Measurements from ENCODE around the gene RAB37. TPM values are rescaled to one million over a fixed set of nuclear protein-coding genes. Genes with fewer than 3 reads are reported as not detected.

RAB37 gene
- polyA plus RNA-seq, 1 experiment = 0.21 TPM

- ChIA-PET POLR2A (no interaction called here), CTCF (interaction anchor here (1.6 to 2.9 kb wide), 4 partner anchors 12 to 106 kb away, joined by 7 to 12 read pairs (median 8); no protein-coding TSS in a partner anchor)
- Histone ChIP-seq H3K9me3 (ENCODE audit: control insufficient read depth, insufficient read depth, low read length) (no peaks in the 10 kb centered on the region; the same call in 1 of the 2 replicates), H3K27ac (ENCODE audit: low read depth, low read length) (no peak overlapping the region), H3K27me3 (ENCODE audit: control insufficient read depth, insufficient read depth, low read length) (no peaks in the 10 kb centered on the region), H3K4me3 (ENCODE audit: low read depth, low read length) (no peak overlapping the region)
- no peak for DNase-seq (ENCODE audit: low read depth, low spot score)
- no peak for TF ChIP-seq CTCF (IDR thresholded peaks at IDR 0.05; ENCODE audit: low read depth, low read length)
These were observed 22.3 kb downstream of the RAB37 start for GRCh38 chr17:74759243-74759801.

- H3K27ac ChIP-seq (ENCODE audit: low read depth, low read length) = no peak overlapping the region
- no peaks in the 10 kb centered on the region for H3K27me3 ChIP-seq (ENCODE audit: control insufficient read depth, insufficient read depth, low read length)
- H3K9me3 ChIP-seq (ENCODE audit: control insufficient read depth, insufficient read depth, low read length) = no peaks in the 10 kb centered on the region; the same call in 1 of the 2 replicates
- POLR2A ChIA-PET = no interaction called here
- CTCF ChIA-PET = interaction anchor here (1.1 to 2.9 kb wide), 6 partner anchors 10 to 105 kb away, joined by 3 to 12 read pairs (median 8); no protein-coding TSS in a partner anchor
- no peak overlapping the region for H3K4me3 ChIP-seq (ENCODE audit: low read depth, low read length)
- DNase-seq (ENCODE audit: low read depth, low spot score) = no peak
- TF ChIP-seq CTCF (IDR thresholded peaks at IDR 0.05; ENCODE audit: low read depth, low read length) = no peak
These were observed 22.9 kb downstream of the RAB37 start for GRCh38 chr17:74759941-74760340.

- CTCF ChIA-PET = interaction anchor here (1.1 to 2.9 kb wide), 6 partner anchors 10 to 105 kb away, joined by 3 to 12 read pairs (median 8); no protein-coding TSS in a partner anchor
- Histone ChIP-seq H3K4me3 (ENCODE audit: low read depth, low read length) (no peak overlapping the region), H3K27ac (ENCODE audit: low read depth, low read length) (no peak overlapping the region), H3K27me3 (ENCODE audit: control insufficient read depth, insufficient read depth, low read length) (no peaks in the 10 kb centered on the region), H3K9me3 (ENCODE audit: control insufficient read depth, insufficient read depth, low read length) (no peaks in the 10 kb centered on the region; the same call in 1 of the 2 replicates)
- no peak for DNase-seq (ENCODE audit: low read depth, low spot score)
- TF ChIP-seq CTCF (IDR thresholded peaks at IDR 0.05; ENCODE audit: low read depth, low read length) = no peak
- POLR2A ChIA-PET = no interaction called here
These were observed 23.5 kb downstream of the RAB37 start for GRCh38 chr17:74760404-74761105.

GRCh38 chr17:74761419-74761818, 24.4 kb downstream of the RAB37 start:
- Histone ChIP-seq H3K27ac (ENCODE audit: low read depth, low read length) (no peak overlapping the region), H3K9me3 (ENCODE audit: control insufficient read depth, insufficient read depth, low read length) (no peaks in the 10 kb centered on the region), H3K4me3 (ENCODE audit: low read depth, low read length) (no peak overlapping the region), H3K27me3 (ENCODE audit: control insufficient read depth, insufficient read depth, low read length) (no peaks in the 10 kb centered on the region)
- no peak for TF ChIP-seq CTCF (IDR thresholded peaks at IDR 0.05; ENCODE audit: low read depth, low read length)
- ChIA-PET CTCF (interaction anchor here (0.5 to 2.9 kb wide), 3 partner anchors 10 to 17 kb away, joined by 3 to 10 read pairs (median 8); no protein-coding TSS in a partner anchor), POLR2A (no interaction called here)
- DNase-seq (ENCODE audit: low read depth, low spot score) = no peak

- H3K9me3 ChIP-seq (ENCODE audit: control insufficient read depth, insufficient read depth, low read length) = no peaks in the 10 kb centered on the region; the same call in 1 of the 2 replicates
- TF ChIP-seq CTCF (IDR thresholded peaks at IDR 0.05; ENCODE audit: low read depth, low read length) = no peak
- no peaks in the 10 kb centered on the region for H3K27me3 ChIP-seq (ENCODE audit: control insufficient read depth, insufficient read depth, low read length)
- no peak overlapping the region for H3K4me3 ChIP-seq (ENCODE audit: low read depth, low read length)
- POLR2A ChIA-PET = no interaction called here
- H3K27ac ChIP-seq (ENCODE audit: low read depth, low read length) = no peak overlapping the region
- CTCF ChIA-PET = interaction anchor here (2.2 to 2.9 kb wide), 2 partner anchors 9 to 17 kb away, joined by 8 to 10 read pairs; no protein-coding TSS in a partner anchor
- DNase-seq (ENCODE audit: low read depth, low spot score) = no peak
These were observed 24.9 kb downstream of the RAB37 start for GRCh38 chr17:74761931-74762330.
